ENCODE results near the gene AS3MT.

- no peak for TF ChIP-seq CTCF (IDR thresholded peaks at IDR 0.05)
- TF ChIP-seq POLR2A (IDR thresholded peaks at IDR 0.05) = no peak
Observed at GRCh38 chr10:102822222-102822621, 47.0 kb upstream of the AS3MT start.

All from heart left ventricle (tissue), 13 donors.